Pulmonary artery endothelial cell (primary cell): Measurements from ENCODE around the gene ERICH2. TPM values are rescaled to one million over a fixed set of nuclear protein-coding genes. Genes with fewer than 3 reads are reported as not detected.

ENCODE experiments used
- DNase-seq: peaks from one replicate; pipeline ENCODE4 v3.0.0-alpha.2; 2011; ENCODE audit warnings: low read depth, low spot score
- total RNA-seq: library from RNA; depleted of rRNA; stranded (reverse); fragments of >200 nt; gene quantifications from 2 replicates; pipeline ENCODE4 v1.2.3, GENCODE V29; 2014

Gene ERICH2
- total RNA-seq, 1 donor from 2014 or later, result not detected

DNA sequence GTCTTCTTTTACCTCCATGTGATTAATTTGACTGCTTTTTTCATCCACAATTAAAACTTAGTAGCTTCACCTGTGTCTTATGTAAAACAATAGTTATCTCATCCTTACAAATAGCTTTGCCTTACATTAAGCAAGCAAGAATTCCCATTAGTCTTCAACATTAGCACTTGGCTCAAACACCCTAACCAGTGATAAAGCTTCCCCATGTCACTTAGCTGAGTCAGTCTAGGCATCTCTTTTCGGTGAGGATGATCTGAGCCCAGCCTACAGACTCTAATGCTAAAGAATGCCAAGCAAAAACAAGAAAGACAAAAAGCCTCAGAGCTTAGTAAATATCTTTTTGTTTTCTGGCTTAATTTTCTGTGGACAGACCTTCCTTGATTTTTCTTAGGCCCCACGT, 72.6 kb downstream of the ERICH2 start:
- no peak for DNase-seq

- DNase-seq, result no peak
Observed at GRCh38 chr2:170843656-170844055, 73.5 kb downstream of the ERICH2 start.

- no peak for DNase-seq
Observed at GRCh38 chr2:170845343-170845742, 75.2 kb downstream of the ERICH2 start.

DNA sequence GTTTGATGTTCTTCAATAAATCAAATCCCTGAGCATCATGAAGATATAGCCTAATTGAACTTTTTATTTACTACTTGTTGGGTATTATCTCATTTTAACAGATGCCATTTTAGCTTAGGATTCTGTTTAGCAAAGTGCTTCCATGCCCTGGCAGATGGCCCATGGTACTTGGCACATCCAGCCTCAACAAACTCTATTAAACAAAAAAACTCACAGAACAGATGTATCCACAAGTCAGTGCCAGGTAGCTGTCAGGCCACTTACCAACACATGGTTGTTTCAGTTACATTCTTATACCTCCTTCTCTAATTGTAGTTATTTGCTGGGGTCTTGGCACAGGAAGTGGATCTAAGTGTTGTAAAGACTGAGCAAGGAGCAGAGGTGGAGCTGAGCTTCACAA, 76.1 kb downstream of the ERICH2 start:
- no peak for DNase-seq

GRCh38 chr2:170847716-170848115, 77.5 kb downstream of the ERICH2 start:
- DNase-seq, result no peak

Other genes starting within 250 kb of the ERICH2 start
- gene SP5, start 55.0 kb upstream of the ERICH2 start, total RNA-seq, result not detected in 2 replicates
- 0.13 and 0.14 TPM in 2 replicates for gene GAD1, start 46.5 kb downstream of the ERICH2 start, total RNA-seq
- gene GORASP2, start 158.9 kb downstream of the ERICH2 start, total RNA-seq, result 29.5 and 36.8 TPM in 2 replicates